K562 (cell line): ENCODE results near the gene MCOLN2. TPM values are rescaled to one million over a fixed set of nuclear protein-coding genes. Genes with fewer than 3 reads are reported as not detected.

Experiments
- ATAC-seq: fragments of 200-7000 bp; cut with Tn5 transposase; 3 replicates; pipeline ENCODE4 v1.9.1; 2020; ENCODE audit warnings: moderate library complexity
- BruUV-seq: library from RNA; stranded (reverse); fragments of 400-500 nt; replicated peaks from 2 replicates; lab custom pipeline; 2021; lab: Mats Ljungman, UMichigan
- CTCF ChIA-PET: fragments of 300-600 bp; formaldehyde crosslinking; extraction: SDS; loops from one replicate; lab custom pipeline; 2021; ENCODE audit warnings: low intra/inter-chr PET ratio; lab: Yijun Ruan, JAX
- POLR2A ChIA-PET: fragments of 300-600, 350-650 bp; sonication (Branson Sonifier 250); formaldehyde crosslinking; extraction: SDS; loops from one replicate; lab custom pipeline; 2021; ENCODE audit warnings: antibody characterized with exemption, inconsistent platforms; lab: Yijun Ruan, JAX
- DNase-seq, 4 experiments: peaks; one replicate each; pipeline versions ENCODE4 v3.0.0 to v3.0.0-alpha.2; 2011 to 2018; ENCODE audit warnings: low spot score in 3 of 4, mixed read lengths in 3 of 4; ENCODE audit errors: extremely low read depth in 1 of 4
- FAIRE-seq: peaks from 2 replicates; lab custom pipeline; 2011; peaks lifted over from hg19 to GRCh38; lab: Jason Lieb, UNC
- H2AFZ ChIP-seq: 2 replicates; pipeline ENCODE4 v1.6.0; 2011; ENCODE audit warnings: low read depth, low read length, control low read depth, inconsistent platforms
- H3K27ac ChIP-seq: fragments of 200-600 bp; 3 replicates; pipeline ENCODE4 v1.8.0; 2011; ENCODE audit warnings: low read depth, mild to moderate bottlenecking, control low read depth, inconsistent platforms, low read length, moderate library complexity, mixed read lengths; ENCODE audit errors: extremely low read depth
- H3K27me3 ChIP-seq, 2 experiments: fragments of 300-600 bp in 1 of 2; 2 replicates in 1 of 2; 3 replicates in 1 of 2; pipeline versions ENCODE4 v1.6.0 to v1.8.0; 2011; ENCODE audit warnings: inconsistent platforms in 2 of 2, low read length in 2 of 2, mild to moderate bottlenecking in 1 of 2, mixed read lengths in 1 of 2, moderate library complexity in 1 of 2; ENCODE audit not compliant: control insufficient read depth in 2 of 2, insufficient read depth in 2 of 2
- H3K36me3 ChIP-seq: fragments of 300-600 bp; 3 replicates; pipeline ENCODE4 v1.8.0; 2011; ENCODE audit warnings: mild to moderate bottlenecking, low read length, inconsistent platforms; ENCODE audit not compliant: control insufficient read depth, insufficient read depth
- H3K4me1 ChIP-seq, 2 experiments: fragments of 200-600 bp in 1 of 2; replicated peaks in 1 of 2; 2 replicates in 1 of 2; 3 replicates in 1 of 2; pipeline versions ENCODE4 v1.5.1 to v1.8.0; 2011; ENCODE audit warnings: inconsistent platforms in 2 of 2, low read length in 2 of 2, mild to moderate bottlenecking in 1 of 2, mixed read lengths in 1 of 2, moderate library complexity in 1 of 2; ENCODE audit not compliant: control insufficient read depth in 2 of 2, insufficient read depth in 2 of 2
- H3K4me2 ChIP-seq: 2 replicates; pipeline ENCODE4 v1.6.1; 2011; ENCODE audit warnings: low read length, control low read depth, inconsistent platforms, mixed read lengths; ENCODE audit not compliant: insufficient read depth
- H3K4me3 ChIP-seq: fragments of 200-600 bp; sonication (generic), shearing (Covaris generic); 2 replicates; pipeline ENCODE4 v1.5.1; 2016; ENCODE audit warnings: control low read depth, inconsistent platforms
- H3K79me2 ChIP-seq: fragments of 200-600 bp; 3 replicates; pipeline ENCODE4 v1.8.0; 2011; ENCODE audit warnings: low read length, inconsistent platforms; ENCODE audit not compliant: control insufficient read depth, insufficient read depth
- H3K9ac ChIP-seq, 2 experiments: 2 replicates each; pipeline versions ENCODE4 v1.6.0 to v1.6.1; 2011; ENCODE audit warnings: low read depth in 2 of 2, low read length in 2 of 2, control low read depth in 1 of 2, inconsistent platforms in 1 of 2, mild to moderate bottlenecking in 1 of 2, mixed read lengths in 1 of 2; ENCODE audit not compliant: insufficient read depth in 1 of 2
- H3K9me1 ChIP-seq: one replicate; pipeline ENCODE4 v1.6.0; 2011; ENCODE audit warnings: inconsistent platforms, mild to moderate bottlenecking, low read length, moderate library complexity; ENCODE audit not compliant: control insufficient read depth, insufficient read depth
- H3K9me3 ChIP-seq: replicated peaks from 2 replicates; pipeline ENCODE4 v1.5.1; 2011; ENCODE audit warnings: low read depth, low read length, inconsistent platforms; ENCODE audit not compliant: control insufficient read depth, insufficient read depth
- H4K20me1 ChIP-seq: replicated peaks from 2 replicates; pipeline ENCODE4 v1.6.1; 2011; ENCODE audit warnings: low read length, inconsistent platforms, mixed read lengths; ENCODE audit not compliant: control insufficient read depth, insufficient read depth
- CHD1 ChIP-seq: fragments of 200-600 bp; sonication (generic); IDR thresholded peaks from one replicate; pipeline ENCODE4 v1.6.1; 2012; ENCODE audit warnings: mild to moderate bottlenecking, moderate library complexity, low read length, inconsistent platforms
- DNMT1 ChIP-seq: fragments of 450-650 bp; IDR thresholded peaks from 2 replicates; pipeline ENCODE4 v1.6.1; 2016; ENCODE audit warnings: antibody characterized with exemption, mild to moderate bottlenecking
- KLF10 ChIP-seq: fragments of 250-450 bp; sonication (Bioruptor Pico); IDR thresholded peaks from 2 replicates; pipeline ENCODE4 v1.6.1; 2021; ENCODE audit warnings: matching md5 sums
- NEUROD1 ChIP-seq: fragments of 150-350 bp; IDR thresholded peaks from 2 replicates; pipeline ENCODE4 v1.6.1; 2014; ENCODE audit warnings: borderline replicate concordance, low read length, low read depth; ENCODE audit not compliant: partially characterized antibody
- RFX7 ChIP-seq: fragments of 250-450 bp; sonication (Bioruptor Pico); IDR thresholded peaks from 2 replicates; pipeline ENCODE4 v1.5.1; 2021; ENCODE audit warnings: mild to moderate bottlenecking
- SIN3A ChIP-seq, 2 experiments: fragments of 150-350 bp in 1 of 2; IDR thresholded peaks; 2 replicates each; pipeline ENCODE4 v1.6.1; 2011 to 2016; ENCODE audit warnings: borderline replicate concordance in 2 of 2, low read depth in 2 of 2, low read length in 2 of 2, mild to moderate bottlenecking in 2 of 2, moderate library complexity in 2 of 2; ENCODE audit not compliant: control insufficient read depth in 1 of 2
- SLC30A9 ChIP-seq: fragments of 250-450 bp; sonication (Bioruptor Pico); IDR thresholded peaks from 2 replicates; pipeline ENCODE4 v1.8.0; 2022; ENCODE audit warnings: mild to moderate bottlenecking, moderate library complexity
- ZNF217 ChIP-seq: sonication (generic); formaldehyde crosslinking; IDR thresholded peaks from 2 replicates; pipeline ENCODE4 v1.8.0; 2022; ENCODE audit warnings: mild to moderate bottlenecking, missing genetic modification reagents
- ZNF75A ChIP-seq: fragments of 450-650 bp; formaldehyde crosslinking; IDR thresholded peaks from 2 replicates; pipeline ENCODE4 v1.4.0; 2020; ENCODE audit warnings: mild to moderate bottlenecking
- ZZZ3 ChIP-seq: fragments of 450-650 bp; IDR thresholded peaks from 2 replicates; pipeline ENCODE4 v1.6.1; 2016; ENCODE audit warnings: antibody characterized with exemption, mild to moderate bottlenecking, moderate library complexity
- WGBS: fragments of 100-300 bp; shearing (Covaris generic); methylation state at CpG from one replicate; pipeline ENCODE4 v1.1.6; 2016; ENCODE audit warnings: low coverage, mixed read lengths; ENCODE audit not compliant: insufficient coverage; ENCODE audit errors: missing lambda C conversion rate; 5-methylcytosine and 5-hydroxymethylcytosine counted together
- in situ Hi-C: fragments of 300-500 bp; cut with MboI; formaldehyde crosslinking; loops from 4 replicates; pipeline ENCODE4 v1.15.0; 2018; ENCODE audit warnings: inconsistent platforms, mixed read lengths
- intact Hi-C: fragments of 100-400 bp; cut with micrococcal nuclease; formaldehyde crosslinking; loops from 2 replicates; pipeline ENCODE4 v1.14.2; 2022
- polyA plus RNA-seq, 8 experiments: library from polyadenylated mRNA; depleted of rRNA in 4 of 8; stranded (reverse) in 5 of 8; unstranded in 3 of 8; fragments of >200 nt; fragmentation: Nextera tagmentation in 2 of 8; fragmentation: Illumina TruSeq in 1 of 8; extraction: Ambion mirVana in 2 of 8; extraction: Trizol in 1 of 8; gene quantifications; 2 replicates each; pipeline versions ENCODE4 v1.2.1 to v1.2.3, GENCODE V29; 2011 to 2014; ENCODE audit warnings: inconsistent platforms in 1 of 8, missing spikeins in 1 of 8
- total RNA-seq, 7 experiments: library from RNA; depleted of rRNA in 6 of 7; stranded (reverse); fragments of >200 nt in 6 of 7; fragmentation: Illumina TruSeq in 2 of 7; extraction: Trizol in 2 of 7; gene quantifications; 2 replicates each; pipeline versions ENCODE4 v1.2.1 to v1.2.3, GENCODE V29; 2011 to 2021; ENCODE audit warnings: low replicate concordance in 1 of 7
- TF ChIP-seq, protein P1 (sequence below): fragments of 250-450 bp; sonication (Bioruptor Pico); IDR thresholded peaks from 2 replicates; pipeline ENCODE4 v1.5.0; 2021; ENCODE audit warnings: mild to moderate bottlenecking, moderate library complexity
- TF ChIP-seq, protein P2 (sequence below), 2 experiments: IDR thresholded peaks in 1 of 2; conservative IDR thresholded peaks in 1 of 2; 2 replicates each; pipeline ENCODE4 v1.6.1; 2016; ENCODE audit warnings: low read depth in 2 of 2, mild to moderate bottlenecking in 1 of 2, missing compliant biosample characterization in 1 of 2, missing genetic modification characterization in 1 of 2, moderate library complexity in 1 of 2
- TF ChIP-seq, protein P3 (sequence below): fragments of 250-450 bp; sonication (Bioruptor Pico); IDR thresholded peaks from 2 replicates; pipeline ENCODE4 v1.4.0; 2020; ENCODE audit warnings: mild to moderate bottlenecking, moderate library complexity

Gene MCOLN2
- total and polyA plus RNA-seq, 9 of the 15 experiments (the other 6 are each of a cell fraction or from before 2014, with no cell fraction given): 0.18 TPM; not detected in 8

DNA sequence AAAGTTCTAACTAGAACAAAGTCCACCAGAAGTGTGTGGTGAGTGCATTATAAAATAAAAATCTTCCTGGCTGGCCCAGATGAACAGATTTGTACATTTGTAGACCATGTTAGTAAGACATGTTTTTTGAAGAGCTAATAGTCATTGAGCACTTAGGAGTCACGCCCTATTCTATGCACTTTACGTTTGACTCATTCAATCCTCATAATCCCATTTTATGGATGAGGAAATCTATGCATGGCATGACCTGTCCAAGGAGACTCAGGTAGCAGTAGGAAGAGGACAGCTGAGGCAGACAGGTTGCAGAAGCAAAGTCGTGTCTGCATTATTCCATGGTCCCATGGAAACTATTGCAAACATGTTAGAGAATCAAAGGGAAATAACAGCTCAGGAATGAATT is 73.6 kb downstream of the MCOLN2 start:
- no peak for ATAC-seq
- in situ Hi-C loops: no loop called here
- Histone ChIP-seq H3K9me3 (no peaks in the 10 kb centered on the region), H3K36me3 (no peaks in the 10 kb centered on the region), H3K79me2 (no peaks in the 10 kb centered on the region), H4K20me1 (no peaks in the 10 kb centered on the region), H3K4me1 (no peaks in the 10 kb centered on the region), H3K27ac (no peak overlapping the region), H2AFZ (no peak overlapping the region), H3K4me3 (no peak overlapping the region), H3K9ac (no peak overlapping the region), H3K9me1 (no peaks in the 10 kb centered on the region), H3K27me3 (no peaks in the 10 kb centered on the region), H3K4me2 (no peak overlapping the region)
- ChIA-PET POLR2A (interaction anchor here (1.4 to 1.8 kb wide), 2 partner anchors 11 to 14 kb away, joined by 3 to 7 read pairs; no protein-coding TSS in a partner anchor), CTCF (no interaction called here)
- no TSS peak for BruUV-seq
- no peak for DNase-seq
- WGBS: 0% methylated on average over 3 of the region's 3 CpGs
- intact Hi-C loops: no loop called here
- FAIRE-seq: no peak
- TF ChIP-seq RFX7 (CRISPR knock-in tag) (no peak), SIN3A (IDR thresholded peaks at IDR 0.05; ENCODE audit: borderline replicate concordance in 2 of 2, control insufficient read depth in 1 of 2, low read depth in 2 of 2, low read length in 2 of 2) (no peak), ZNF75A (CRISPR knock-in tag) (no peak), ZNF217 (CRISPR knock-in tag) (no peak), DNMT1 (no peak), SLC30A9 (CRISPR knock-in tag) (no peak), KLF10 (CRISPR knock-in tag) (no peak), NEUROD1 (no peak), ZZZ3 (no peak), CHD1 (no peak)
- TF ChIP-seq, protein P1, sequence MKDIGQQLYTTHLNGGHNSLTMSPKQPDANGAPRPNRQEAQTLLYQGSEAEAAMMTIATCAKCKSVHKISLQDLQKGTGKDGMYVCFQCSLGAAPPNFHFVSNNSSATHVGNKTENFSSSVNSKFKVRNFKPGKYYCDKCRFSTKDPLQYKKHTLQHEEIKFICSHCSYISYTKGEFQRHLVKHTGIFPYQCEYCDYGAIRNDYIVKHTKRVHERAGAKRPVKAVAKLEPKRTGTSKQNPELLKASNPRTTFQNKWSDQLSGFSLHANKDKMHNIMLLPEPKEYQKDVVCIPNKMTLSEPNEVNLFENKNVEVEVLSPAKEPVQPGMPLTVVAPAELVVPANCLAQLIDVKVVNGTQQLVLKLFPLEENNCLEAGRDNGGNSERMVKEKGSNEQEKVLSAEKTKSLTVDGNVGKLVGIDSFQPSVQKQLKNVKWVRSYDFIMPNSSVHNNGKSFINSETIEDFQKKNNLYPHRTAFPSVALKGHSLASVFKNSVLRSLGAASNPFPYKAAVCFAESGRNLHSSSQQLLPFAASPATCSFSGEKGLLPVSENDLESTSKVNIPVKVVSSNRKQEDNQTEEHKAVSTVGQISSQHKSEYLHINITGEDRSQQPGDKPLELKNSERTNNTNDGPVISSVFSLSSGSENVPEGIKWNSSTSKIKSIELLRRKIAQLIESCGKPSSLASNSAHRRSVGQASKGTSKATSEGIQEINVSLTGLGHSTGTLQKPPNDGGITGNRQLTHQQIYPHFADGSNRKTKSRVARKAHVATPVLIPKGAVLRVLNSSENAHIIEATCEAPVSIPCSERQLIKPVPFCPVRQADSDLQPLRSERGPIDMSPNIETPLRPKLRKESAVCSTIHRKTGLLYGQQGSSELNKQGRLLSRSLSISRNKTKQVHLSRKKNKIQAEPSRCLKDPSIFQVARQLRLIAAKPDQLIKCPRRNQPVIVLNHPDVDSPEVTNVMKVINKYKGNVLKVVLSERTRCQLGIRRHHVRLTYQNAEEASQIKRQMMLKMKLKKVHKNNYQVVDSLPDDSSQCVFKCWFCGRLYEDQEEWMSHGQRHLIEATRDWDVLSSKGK: no peak
- TF ChIP-seq, protein P2, sequence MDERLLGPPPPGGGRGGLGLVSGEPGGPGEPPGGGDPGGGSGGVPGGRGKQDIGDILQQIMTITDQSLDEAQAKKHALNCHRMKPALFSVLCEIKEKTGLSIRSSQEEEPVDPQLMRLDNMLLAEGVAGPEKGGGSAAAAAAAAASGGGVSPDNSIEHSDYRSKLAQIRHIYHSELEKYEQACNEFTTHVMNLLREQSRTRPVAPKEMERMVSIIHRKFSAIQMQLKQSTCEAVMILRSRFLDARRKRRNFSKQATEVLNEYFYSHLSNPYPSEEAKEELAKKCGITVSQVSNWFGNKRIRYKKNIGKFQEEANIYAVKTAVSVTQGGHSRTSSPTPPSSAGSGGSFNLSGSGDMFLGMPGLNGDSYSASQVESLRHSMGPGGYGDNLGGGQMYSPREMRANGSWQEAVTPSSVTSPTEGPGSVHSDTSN (CRISPR knock-in tag; IDR thresholded peaks at IDR 0.05; ENCODE audit: low read depth): no peak
- TF ChIP-seq, protein P2 (tag; conservative IDR thresholded peaks at IDR 0.05; ENCODE audit: low read depth): no peak
- TF ChIP-seq, protein P3, sequence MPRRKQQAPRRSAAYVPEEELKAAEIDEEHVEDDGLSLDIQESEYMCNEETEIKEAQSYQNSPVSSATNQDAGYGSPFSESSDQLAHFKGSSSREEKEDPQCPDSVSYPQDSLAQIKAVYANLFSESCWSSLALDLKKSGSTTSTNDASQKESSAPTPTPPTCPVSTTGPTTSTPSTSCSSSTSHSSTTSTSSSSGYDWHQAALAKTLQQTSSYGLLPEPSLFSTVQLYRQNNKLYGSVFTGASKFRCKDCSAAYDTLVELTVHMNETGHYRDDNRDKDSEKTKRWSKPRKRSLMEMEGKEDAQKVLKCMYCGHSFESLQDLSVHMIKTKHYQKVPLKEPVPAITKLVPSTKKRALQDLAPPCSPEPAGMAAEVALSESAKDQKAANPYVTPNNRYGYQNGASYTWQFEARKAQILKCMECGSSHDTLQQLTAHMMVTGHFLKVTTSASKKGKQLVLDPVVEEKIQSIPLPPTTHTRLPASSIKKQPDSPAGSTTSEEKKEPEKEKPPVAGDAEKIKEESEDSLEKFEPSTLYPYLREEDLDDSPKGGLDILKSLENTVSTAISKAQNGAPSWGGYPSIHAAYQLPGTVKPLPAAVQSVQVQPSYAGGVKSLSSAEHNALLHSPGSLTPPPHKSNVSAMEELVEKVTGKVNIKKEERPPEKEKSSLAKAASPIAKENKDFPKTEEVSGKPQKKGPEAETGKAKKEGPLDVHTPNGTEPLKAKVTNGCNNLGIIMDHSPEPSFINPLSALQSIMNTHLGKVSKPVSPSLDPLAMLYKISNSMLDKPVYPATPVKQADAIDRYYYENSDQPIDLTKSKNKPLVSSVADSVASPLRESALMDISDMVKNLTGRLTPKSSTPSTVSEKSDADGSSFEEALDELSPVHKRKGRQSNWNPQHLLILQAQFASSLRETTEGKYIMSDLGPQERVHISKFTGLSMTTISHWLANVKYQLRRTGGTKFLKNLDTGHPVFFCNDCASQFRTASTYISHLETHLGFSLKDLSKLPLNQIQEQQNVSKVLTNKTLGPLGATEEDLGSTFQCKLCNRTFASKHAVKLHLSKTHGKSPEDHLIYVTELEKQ (CRISPR knock-in tag): no peak
